ENCODE results near the gene PRDM12.

Gene PRDM12

GRCh38 chr9:130669965-130670364 lies 5.6 kb downstream of the PRDM12 start:
- DNase-seq (ENCODE audit: low read depth): no peak
- TF ChIP-seq CTCF (IDR thresholded peaks at IDR 0.05; ENCODE audit: insufficient read depth, low read depth, low read length, missing control alignments): no peak
- H3K4me3 ChIP-seq (ENCODE audit: low read depth, low read length): no peak overlapping the region

GRCh38 chr9:130670644-130671043 lies 6.2 kb downstream of the PRDM12 start:
- H3K4me3 ChIP-seq (ENCODE audit: low read depth, low read length): no peak overlapping the region
- TF ChIP-seq CTCF (IDR thresholded peaks at IDR 0.05; ENCODE audit: insufficient read depth, low read depth, low read length, missing control alignments): no peak
- no peak for DNase-seq (ENCODE audit: low read depth)

- TF ChIP-seq CTCF (IDR thresholded peaks at IDR 0.05; ENCODE audit: insufficient read depth, low read depth, low read length, missing control alignments): no peak
- DNase-seq (ENCODE audit: low read depth): no peak
- H3K4me3 ChIP-seq (ENCODE audit: low read depth, low read length): no peak overlapping the region
Measured at GRCh38 chr9:130672466-130672865, 8.1 kb downstream of the PRDM12 start.

- DNase-seq (ENCODE audit: low read depth): no peak
- no peak overlapping the region for H3K4me3 ChIP-seq (ENCODE audit: low read depth, low read length)
- no peak for TF ChIP-seq CTCF (IDR thresholded peaks at IDR 0.05; ENCODE audit: insufficient read depth, low read depth, low read length, missing control alignments)
Measured at GRCh38 chr9:130672933-130673615, 8.7 kb downstream of the PRDM12 start.

GRCh38 chr9:130675396-130675795 lies 11.0 kb downstream of the PRDM12 start:
- H3K4me3 ChIP-seq (ENCODE audit: low read depth, low read length): no peak overlapping the region
- TF ChIP-seq CTCF (IDR thresholded peaks at IDR 0.05; ENCODE audit: insufficient read depth, low read depth, low read length, missing control alignments): no peak
- DNase-seq (ENCODE audit: low read depth): no peak

- DNase-seq (ENCODE audit: low read depth): no peak
- H3K4me3 ChIP-seq (ENCODE audit: low read depth, low read length): no peak overlapping the region
- TF ChIP-seq CTCF (IDR thresholded peaks at IDR 0.05; ENCODE audit: insufficient read depth, low read depth, low read length, missing control alignments): no peak
Measured at GRCh38 chr9:130677252-130677651, 12.9 kb downstream of the PRDM12 start.

All from GM12865 (cell line).